ENCODE data around the gene SMG6. TPM values are rescaled to one million over a fixed set of nuclear protein-coding genes. Genes with fewer than 3 reads are reported as not detected.

Gene SMG6
- total RNA-seq, 2 donors from 2014 or later, result 12.5 to 22.1 TPM

- no peaks in the 10 kb centered on the region for H3K36me3 ChIP-seq (replicated peaks in 1 of 2; ENCODE audit: insufficient read depth in 1 of 2, low read depth in 2 of 2)
- ATAC-seq (no peak), DNase-seq (no peak)
- no peak for TF ChIP-seq POLR2A (IDR thresholded peaks at IDR 0.05)
- no peak for TF ChIP-seq CTCF (IDR thresholded peaks at IDR 0.05)
- H3K4me3 ChIP-seq, result no peak overlapping the region
- no peak overlapping the region for H3K27ac ChIP-seq
- H3K4me1 ChIP-seq, result peaks cover 5% of the 10 kb centered on the region
- WGBS, 2 donors, result 89 to 90% methylated on average over 4 of the region's 4 CpGs
- H3K27me3 ChIP-seq, result no peaks in the 10 kb centered on the region
- intact Hi-C loops (cut with DNase I), result no loop called here
- H3K9me3 ChIP-seq, result no peaks in the 10 kb centered on the region
Measured at GRCh38 chr17:2235265-2235664, 68.3 kb downstream of the SMG6 start.

GRCh38 chr17:2233441-2233947 lies 70.1 kb downstream of the SMG6 start:
- WGBS, 2 donors, result 79 to 84% methylated on average over 8 of the region's 8 CpGs
- TF ChIP-seq POLR2A (IDR thresholded peaks at IDR 0.05) (no peak), CTCF (IDR thresholded peaks at IDR 0.05) (no peak)
- ATAC-seq (no peak), DNase-seq (peak in 1 of 4 donors; percentile 23)
- intact Hi-C loops (cut with DNase I), result no loop called here
- no peak overlapping the region for H3K4me3 ChIP-seq
- H3K36me3 ChIP-seq (replicated peaks in 1 of 2; ENCODE audit: insufficient read depth in 1 of 2, low read depth in 2 of 2), result no peaks in the 10 kb centered on the region
- H3K9me3 ChIP-seq, result no peaks in the 10 kb centered on the region
- H3K27me3 ChIP-seq, result no peaks in the 10 kb centered on the region
- peaks cover 5% of the 10 kb centered on the region for H3K4me1 ChIP-seq
- peak overlapping the region in 2 of 4 donors; percentile 29 to 61 for H3K27ac ChIP-seq

- H3K4me3 ChIP-seq, result no peak overlapping the region
- no peaks in the 10 kb centered on the region for H3K36me3 ChIP-seq (replicated peaks in 1 of 2; ENCODE audit: insufficient read depth in 1 of 2, low read depth in 2 of 2)
- no peaks in the 10 kb centered on the region for H3K27me3 ChIP-seq
- H3K27ac ChIP-seq, result peak overlapping the region in 2 of 4 donors; percentile 29 to 61
- 46 to 53% methylated on average over 9 of the region's 9 CpGs for WGBS, 2 donors
- peak in 1 of 4 donors; percentile 25 for DNase-seq
- no peak for TF ChIP-seq POLR2A (IDR thresholded peaks at IDR 0.05)
- no peak for TF ChIP-seq CTCF (IDR thresholded peaks at IDR 0.05)
- intact Hi-C loops (cut with DNase I), result no loop called here
- peaks cover 5% of the 10 kb centered on the region for H3K4me1 ChIP-seq
- peak; percentile 57 for ATAC-seq
- H3K9me3 ChIP-seq, result no peaks in the 10 kb centered on the region
Measured at GRCh38 chr17:2232244-2232638, 71.3 kb downstream of the SMG6 start.

GRCh38 chr17:2230877-2231276 lies 72.7 kb downstream of the SMG6 start:
- no peak for ATAC-seq
- Histone ChIP-seq H3K36me3 (replicated peaks in 1 of 2; ENCODE audit: insufficient read depth in 1 of 2, low read depth in 2 of 2) (no peaks in the 10 kb centered on the region), H3K4me3 (no peak overlapping the region), H3K27me3 (no peaks in the 10 kb centered on the region), H3K9me3 (no peaks in the 10 kb centered on the region), H3K4me1 (peaks cover 5% of the 10 kb centered on the region), H3K27ac (peak overlapping the region in 1 of 4 donors; percentile 5)
- DNase-seq, result no peak
- 0 to 78% methylated on average over 1 to 6 of the region's 6 CpGs for WGBS, 2 donors
- intact Hi-C loops (cut with DNase I), result no loop called here
- TF ChIP-seq CTCF (IDR thresholded peaks at IDR 0.05) (no peak), POLR2A (IDR thresholded peaks at IDR 0.05) (no peak)

GRCh38 chr17:2227025-2227699 lies 76.4 kb downstream of the SMG6 start:
- TF ChIP-seq POLR2A (IDR thresholded peaks at IDR 0.05) (no peak), CTCF (IDR thresholded peaks at IDR 0.05) (no peak)
- Histone ChIP-seq H3K9me3 (no peaks in the 10 kb centered on the region), H3K27me3 (no peaks in the 10 kb centered on the region), H3K36me3 (replicated peaks in 1 of 2; ENCODE audit: insufficient read depth in 1 of 2, low read depth in 2 of 2) (no peaks in the 10 kb centered on the region), H3K27ac (no peak overlapping the region), H3K4me1 (peaks cover 13% of the 10 kb centered on the region), H3K4me3 (no peak overlapping the region)
- no peak for ATAC-seq
- 84 to 85% methylated on average over 6 of the region's 6 CpGs for WGBS, 2 donors
- intact Hi-C loops (cut with DNase I), result no loop called here
- no peak for DNase-seq
